HepG2 (cell line): ENCODE data around the gene BHLHE23. TPM values are rescaled to one million over a fixed set of nuclear protein-coding genes. Genes with fewer than 3 reads are reported as not detected.

ENCODE experiments used
- BCL3 ChIP-seq: sonication (generic); formaldehyde crosslinking; IDR thresholded peaks from 2 replicates; pipeline ENCODE4 v1.5.1; 2020; ENCODE audit warnings: mild to moderate bottlenecking, missing genetic modification reagents, moderate library complexity
- ELF4 ChIP-seq: sonication (generic); formaldehyde crosslinking; IDR thresholded peaks from 2 replicates; pipeline ENCODE4 v1.5.0; 2020; ENCODE audit warnings: missing genetic modification reagents, mild to moderate bottlenecking, moderate library complexity, borderline replicate concordance
- FLYWCH1 ChIP-seq: sonication (generic); formaldehyde crosslinking; IDR thresholded peaks from 2 replicates; pipeline ENCODE4 v1.8.1; 2023; ENCODE audit warnings: mild to moderate bottlenecking, missing genetic modification reagents
- FOXM1 ChIP-seq: sonication (generic); formaldehyde crosslinking; IDR thresholded peaks from 2 replicates; pipeline ENCODE4 v1.5.0; 2020; ENCODE audit warnings: missing genetic modification reagents
- HNRNPK ChIP-seq: fragments of 200-400 bp; formaldehyde crosslinking; IDR thresholded peaks from 2 replicates; pipeline ENCODE4 v1.6.1; 2018; ENCODE audit warnings: low read length, low read depth, moderate library complexity, mild to moderate bottlenecking; ENCODE audit not compliant: poor library complexity, severe bottlenecking
- PBX2 ChIP-seq: IDR thresholded peaks from 2 replicates; pipeline ENCODE4 v1.6.1; 2016; ENCODE audit warnings: control low read depth
- POGZ ChIP-seq: sonication (generic); formaldehyde crosslinking; IDR thresholded peaks from 2 replicates; pipeline ENCODE4 v1.4.0; 2020; ENCODE audit warnings: mild to moderate bottlenecking, missing genetic modification reagents
- POLR2G ChIP-seq: fragments of 200-400 bp; formaldehyde crosslinking; IDR thresholded peaks from 2 replicates; pipeline ENCODE4 v1.6.1; 2018; ENCODE audit warnings: mild to moderate bottlenecking, low read depth, low read length, moderate library complexity
- REPIN1 ChIP-seq: sonication (generic); formaldehyde crosslinking; IDR thresholded peaks from 2 replicates; pipeline ENCODE4 v1.8.0; 2022; ENCODE audit warnings: missing genetic modification reagents, low read depth, mild to moderate bottlenecking, borderline replicate concordance
- SAP130 ChIP-seq: IDR thresholded peaks from 2 replicates; pipeline ENCODE4 v1.6.1; 2016; ENCODE audit warnings: low read depth
- TAF15 ChIP-seq: fragments of 200-400 bp; formaldehyde crosslinking; IDR thresholded peaks from one replicate; pipeline ENCODE4 v1.6.1; 2018; ENCODE audit warnings: mild to moderate bottlenecking, low read depth, low read length; ENCODE audit not compliant: poor library complexity, severe bottlenecking
- TGIF2 ChIP-seq: IDR thresholded peaks from 2 replicates; pipeline ENCODE4 v1.6.1; 2016; ENCODE audit warnings: control low read depth, missing compliant biosample characterization
- TSC22D2 ChIP-seq: sonication (generic); formaldehyde crosslinking; IDR thresholded peaks from 2 replicates; pipeline ENCODE4 v1.5.1; 2020; ENCODE audit warnings: missing genetic modification reagents, mild to moderate bottlenecking, borderline replicate concordance
- YY1 ChIP-seq: IDR thresholded peaks from 2 replicates; pipeline ENCODE4 v1.6.1; 2011; ENCODE audit warnings: low read length, low read depth, moderate library complexity, mild to moderate bottlenecking; ENCODE audit not compliant: insufficient read depth, insufficient replicate concordance
- ZNF3 ChIP-seq: IDR thresholded peaks from 2 replicates; pipeline ENCODE4 v1.7.0; 2017; ENCODE audit warnings: inconsistent platforms
- ZNF34 ChIP-seq: sonication (generic); formaldehyde crosslinking; IDR thresholded peaks from 2 replicates; pipeline ENCODE4 v1.4.0; 2020; ENCODE audit warnings: mild to moderate bottlenecking, missing genetic modification reagents, borderline replicate concordance
- ZNF552 ChIP-seq: sonication (generic); formaldehyde crosslinking; IDR thresholded peaks from 2 replicates; pipeline ENCODE4 v1.9.0; 2022; ENCODE audit warnings: missing genetic modification reagents, mild to moderate bottlenecking, borderline replicate concordance
- ZNF558 ChIP-seq: sonication (generic); formaldehyde crosslinking; IDR thresholded peaks from 2 replicates; pipeline ENCODE4 v1.9.0; 2022; ENCODE audit warnings: mild to moderate bottlenecking, missing genetic modification reagents, borderline replicate concordance
- ZNF7 ChIP-seq: IDR thresholded peaks from 2 replicates; pipeline ENCODE4 v1.6.1; 2016; ENCODE audit warnings: missing biosample characterization, missing genetic modification reagents
- ZNF747 ChIP-seq: sonication (generic); formaldehyde crosslinking; IDR thresholded peaks from 2 replicates; pipeline ENCODE4 v1.8.1; 2023; ENCODE audit warnings: missing genetic modification reagents, mild to moderate bottlenecking, borderline replicate concordance
- ZXDC ChIP-seq: sonication (generic); formaldehyde crosslinking; IDR thresholded peaks from 2 replicates; pipeline ENCODE4 v1.5.0; 2020; ENCODE audit warnings: mild to moderate bottlenecking, missing genetic modification reagents
- polyA plus RNA-seq, 8 experiments: library from polyadenylated mRNA; depleted of rRNA in 3 of 8; stranded (reverse) in 7 of 8; unstranded in 1 of 8; fragments of >200 nt; fragmentation: Illumina TruSeq in 4 of 8; extraction: Trizol in 4 of 8; gene quantifications; 2 replicates each; pipeline versions ENCODE4 v1.2.1 to v1.2.3, GENCODE V29; 2011 to 2016; ENCODE audit warnings: low read depth in 4 of 8, missing spikeins in 1 of 8, mixed read lengths in 1 of 8; ENCODE audit not compliant: insufficient read depth in 1 of 8
- total RNA-seq, 5 experiments: library from RNA; depleted of rRNA; stranded (reverse); fragments of >200 nt; fragmentation: Illumina TruSeq; extraction: Trizol; gene quantifications; 2 replicates each; pipeline ENCODE4 v1.2.3, GENCODE V29; 2016; ENCODE audit warnings: low read depth in 1 of 5

BHLHE23 gene
- total and polyA plus RNA-seq, 2 of the 13 experiments (the other 11 are each of a cell fraction or from before 2014, with no cell fraction given), result not detected

GRCh38 chr20:63009045-63009961, 2.5 kb upstream of the BHLHE23 start (continued):
- TF ChIP-seq ZNF34 (no peak), REPIN1 (peak; percentile 66; the same call in 1 of the 2 replicates), TGIF2 (CRISPR knock-in tag) (no peak), ZNF552 (CRISPR knock-in tag) (no peak), ZNF747 (CRISPR knock-in tag) (no peak), ZNF7 (CRISPR knock-in tag) (no peak), SAP130 (CRISPR knock-in tag) (peak; percentile 50; the same call in 1 of the 2 replicates), BCL3 (CRISPR knock-in tag) (no peak), ZNF3 (CRISPR knock-in tag) (no peak), ELF4 (CRISPR knock-in tag) (no peak), ZXDC (CRISPR knock-in tag) (no peak), TSC22D2 (CRISPR knock-in tag) (peak; percentile 92; the same call in 1 of the 2 replicates), PBX2 (CRISPR knock-in tag) (no peak), ZNF558 (CRISPR knock-in tag) (no peak), HNRNPK (peak; percentile 97), FOXM1 (CRISPR knock-in tag) (no peak), TAF15 (peak; percentile 28), YY1 (peak; percentile 68), FLYWCH1 (CRISPR knock-in tag) (no peak), POLR2G (no peak), POGZ (CRISPR knock-in tag) (peak; percentile 14; the same call in 1 of the 2 replicates)
